ENCODE data around the gene SPDEF.

Gene SPDEF

DNA sequence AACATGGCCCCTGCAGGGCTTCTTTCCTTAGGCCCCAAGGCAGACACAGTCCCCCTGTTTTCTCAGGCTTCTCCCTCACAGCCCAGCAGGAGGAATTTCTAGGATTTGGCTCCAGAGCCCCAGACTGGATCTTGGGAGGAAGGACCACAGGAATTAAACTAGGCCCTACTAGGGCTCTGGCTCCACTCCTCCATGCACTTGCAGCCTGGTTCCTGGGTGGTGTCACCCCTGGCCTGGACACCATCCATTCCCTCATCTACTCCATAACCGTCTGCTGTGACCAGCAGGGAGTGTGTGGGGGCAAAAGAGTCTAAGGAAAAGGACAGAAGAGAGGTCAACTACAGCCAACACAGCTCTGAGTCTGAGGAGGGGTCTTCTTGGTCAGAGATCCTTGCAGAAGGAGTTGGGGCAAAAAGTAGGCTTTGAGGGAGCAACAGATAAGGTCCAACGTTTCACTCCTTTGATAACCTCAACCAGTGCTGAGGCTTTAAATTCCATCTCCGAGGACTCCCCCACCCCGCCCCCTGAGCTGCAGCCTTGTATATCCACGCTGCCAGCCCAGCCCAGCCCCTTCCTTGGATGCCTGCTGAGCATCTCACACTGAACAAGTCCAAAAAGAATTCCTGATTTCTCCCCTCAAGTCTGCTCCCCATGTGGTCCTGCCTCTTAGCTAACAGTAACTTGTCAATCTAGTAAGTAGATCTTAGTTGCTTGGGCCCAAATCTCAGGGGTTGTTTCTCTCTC lies 27.9 kb upstream of the SPDEF start:
- DNase-seq (ENCODE audit: extremely low read depth in 1 of 2, low read depth in 1 of 2), result no peak

DNA sequence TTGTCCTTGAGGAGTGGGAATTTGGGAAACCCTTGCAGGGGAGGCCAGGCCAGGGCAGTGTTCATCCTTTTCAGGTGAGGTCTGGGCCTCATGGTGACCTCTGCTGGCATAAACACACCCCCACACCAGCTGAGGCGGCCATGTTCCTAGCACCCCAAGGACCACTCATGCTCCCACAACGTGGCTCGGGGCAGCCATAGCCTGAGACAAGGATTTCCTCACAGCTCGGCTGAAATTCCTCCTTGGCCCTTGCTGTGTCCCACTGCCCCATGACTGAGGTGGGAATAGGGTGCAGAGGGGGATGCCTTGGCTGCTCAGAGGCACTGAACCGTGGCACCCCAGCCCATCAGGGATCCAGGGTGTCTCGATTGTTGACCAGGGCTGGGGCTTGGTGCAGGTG lies 27.3 kb upstream of the SPDEF start:
- DNase-seq (ENCODE audit: extremely low read depth in 1 of 2, low read depth in 1 of 2), result no peak

DNA sequence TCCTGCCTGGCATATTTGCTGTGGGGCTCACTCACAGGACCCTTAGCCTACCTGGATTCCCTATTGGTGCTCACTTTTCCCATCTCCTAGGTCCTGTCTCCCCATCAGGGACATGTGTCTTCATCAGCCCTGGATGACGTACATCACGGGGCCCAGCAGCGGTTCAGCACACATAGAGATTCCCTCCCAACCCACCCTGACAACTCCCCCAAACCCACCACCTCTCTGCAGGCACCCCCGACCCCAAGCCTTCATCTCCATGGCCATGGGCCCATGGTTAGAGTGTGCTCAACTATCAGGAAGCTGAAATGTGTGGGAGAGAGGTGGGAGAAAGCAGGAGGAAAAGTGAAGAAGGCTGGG lies 25.4 kb upstream of the SPDEF start:
- DNase-seq (ENCODE audit: extremely low read depth in 1 of 2, low read depth in 1 of 2), result no peak

DNA sequence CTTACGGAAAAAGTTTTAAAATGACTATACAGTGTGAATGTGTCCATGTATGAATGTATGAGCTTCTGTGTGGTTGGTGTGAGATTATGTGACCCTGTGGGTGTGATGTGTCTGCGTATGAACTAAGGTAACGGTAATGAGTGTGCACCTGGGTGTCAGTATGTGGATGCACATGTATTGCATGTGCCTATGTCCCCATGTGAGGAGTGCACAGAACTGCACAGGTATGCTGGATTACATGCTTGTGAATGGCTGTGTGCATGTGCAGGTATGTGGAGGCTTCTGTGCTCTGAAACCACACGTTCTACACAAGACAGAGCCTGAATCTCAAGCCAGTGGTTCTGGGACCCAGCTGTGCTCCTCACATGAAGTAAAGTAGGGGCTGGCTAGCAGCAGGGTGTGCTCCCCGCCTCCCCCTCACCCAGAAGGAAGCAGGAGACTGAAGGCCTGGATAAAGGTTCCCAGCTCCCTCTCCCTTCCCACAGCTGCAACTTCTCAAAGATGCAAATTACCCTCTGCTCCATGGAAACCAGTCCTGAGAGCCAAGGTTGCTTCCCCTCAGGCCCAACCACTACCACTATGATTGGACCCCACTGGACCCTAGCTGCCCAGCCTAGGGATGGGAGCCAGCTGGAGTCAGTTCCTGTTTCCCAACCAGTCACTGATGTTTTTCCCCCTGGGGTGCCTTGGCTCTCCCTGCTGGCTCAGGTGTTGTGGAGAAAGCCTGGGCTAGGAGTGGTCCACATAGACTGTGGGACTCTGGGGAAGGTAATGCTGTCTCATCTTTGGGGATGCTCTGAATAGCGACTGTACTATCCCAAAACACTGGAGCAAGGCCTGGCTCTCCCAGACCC lies 24.8 kb upstream of the SPDEF start:
- no peak for DNase-seq (ENCODE audit: extremely low read depth in 1 of 2, low read depth in 1 of 2)

DNA sequence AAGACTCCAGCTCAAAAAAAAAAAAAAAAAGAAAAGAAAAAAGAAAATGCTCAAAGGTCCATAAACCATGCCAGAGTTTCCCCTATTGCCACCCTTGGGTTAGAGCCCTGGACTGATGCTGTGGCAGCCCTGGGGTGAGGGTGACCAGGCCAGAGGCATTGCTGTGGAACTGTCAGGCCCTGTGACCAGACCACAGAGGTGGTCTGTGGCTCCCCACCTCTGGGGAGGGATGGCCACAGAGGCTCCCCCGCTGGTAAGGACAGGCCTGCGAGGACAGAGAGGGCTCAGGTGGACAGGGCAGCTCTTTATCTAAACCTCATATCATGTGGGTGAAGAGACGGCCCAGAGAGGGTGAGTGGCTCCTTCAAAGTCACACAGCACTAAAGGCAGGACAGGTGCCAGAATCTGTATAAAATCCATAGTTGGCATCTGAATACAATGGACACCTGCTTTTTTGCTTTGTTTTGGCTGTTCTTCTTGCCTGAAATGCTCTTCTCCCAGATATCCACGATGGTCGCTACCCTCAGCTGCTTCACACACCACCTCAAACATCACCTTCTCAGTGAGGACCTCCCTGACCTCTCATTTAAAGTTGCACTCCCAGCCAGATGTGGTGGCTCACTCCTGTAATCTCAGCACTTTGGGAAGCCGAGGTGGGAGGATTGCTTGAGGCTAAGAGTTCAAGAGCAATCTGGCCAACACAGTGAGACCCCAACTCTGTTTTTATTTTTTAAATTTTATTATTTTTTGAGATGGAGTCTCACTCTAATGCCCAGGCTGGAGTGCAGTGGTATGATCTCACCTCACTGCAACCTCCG lies 22.5 kb upstream of the SPDEF start:
- DNase-seq (ENCODE audit: extremely low read depth in 1 of 2, low read depth in 1 of 2), result no peak

DNA sequence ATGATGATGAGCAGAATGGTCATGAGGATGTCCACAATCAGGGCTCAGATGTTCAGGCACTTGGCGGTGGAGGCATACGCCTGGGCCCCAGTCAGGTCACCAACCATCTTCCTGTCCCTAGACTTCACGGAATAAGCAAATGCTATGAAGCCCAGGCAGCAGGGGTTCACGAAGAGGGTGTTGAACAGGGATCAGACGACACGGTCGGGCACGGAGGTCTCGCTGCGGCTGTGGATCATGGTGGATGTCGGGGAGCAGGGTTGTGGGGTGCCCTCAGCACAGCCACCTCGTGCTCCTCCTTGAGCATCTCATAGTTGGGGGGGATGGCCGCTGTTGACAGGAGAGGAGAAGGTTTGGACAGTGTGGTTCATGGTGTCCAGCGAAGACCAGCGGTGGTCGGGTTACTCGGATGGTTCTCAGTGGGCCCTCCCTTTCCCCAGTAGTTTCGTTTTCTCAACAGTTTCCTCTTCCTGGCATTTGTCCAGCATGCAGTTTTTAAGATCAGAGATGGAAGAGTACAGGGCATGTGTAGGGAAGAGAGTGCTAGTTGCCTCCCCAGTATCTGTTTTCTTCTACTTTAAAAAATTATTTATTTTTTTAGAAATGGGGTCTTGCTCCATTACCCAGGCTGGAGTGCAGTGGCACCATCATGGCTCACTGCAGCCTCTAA lies 20.3 kb upstream of the SPDEF start:
- DNase-seq (ENCODE audit: extremely low read depth in 1 of 2, low read depth in 1 of 2), result no peak

DNA sequence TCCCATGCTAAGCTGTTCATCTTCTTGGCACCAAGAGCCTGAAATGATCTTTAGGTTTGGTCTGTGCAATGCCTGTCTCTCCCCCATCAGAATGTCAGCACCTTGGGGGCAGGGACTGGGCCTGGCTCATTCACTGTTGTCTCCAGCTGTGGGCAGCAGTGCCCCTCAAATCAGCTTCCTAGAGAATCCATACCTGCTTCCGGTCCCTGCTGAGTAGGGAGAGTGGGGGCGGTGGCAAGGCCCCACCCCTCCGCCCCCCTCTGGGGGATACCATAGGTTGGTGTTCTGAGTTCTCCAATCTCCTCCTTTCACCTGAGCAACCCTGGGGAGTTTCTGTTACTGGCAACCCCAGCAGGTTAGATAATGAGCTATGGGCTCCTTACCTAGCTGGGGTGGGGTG lies 19.2 kb upstream of the SPDEF start:
- no peak for DNase-seq (ENCODE audit: extremely low read depth in 1 of 2, low read depth in 1 of 2)

DNA sequence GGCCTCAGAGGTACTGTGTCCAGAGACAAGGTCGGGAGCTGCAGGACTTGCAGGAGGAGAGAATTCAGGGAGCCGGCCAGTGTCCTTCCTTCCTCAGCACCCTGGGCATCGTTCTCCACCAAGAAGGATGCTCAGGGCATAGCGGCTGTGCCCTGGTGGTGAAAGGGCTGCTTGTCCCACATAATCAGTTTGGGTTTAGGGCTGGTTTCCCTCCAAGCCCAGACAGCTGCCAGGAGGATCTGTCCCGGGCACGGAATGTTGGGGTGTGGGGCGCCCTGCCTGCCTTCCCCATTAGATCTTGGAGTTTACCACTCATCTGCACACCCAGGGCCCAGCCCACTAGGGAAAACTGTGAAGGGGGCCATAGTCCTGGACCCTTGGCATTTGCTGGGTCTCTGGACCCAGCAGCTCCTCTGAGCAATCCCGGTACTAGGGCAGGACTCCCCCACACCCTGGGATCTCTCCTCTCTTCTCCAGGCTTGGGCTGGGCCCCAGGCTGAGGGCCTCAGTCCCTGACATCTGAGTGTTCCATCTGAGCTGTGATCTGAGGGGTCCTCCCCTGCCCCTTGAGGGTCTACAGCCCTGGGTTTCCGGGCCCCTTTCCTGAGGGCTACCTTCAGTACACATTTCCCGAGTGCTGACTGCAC lies 18.6 kb upstream of the SPDEF start:
- no peak for DNase-seq (ENCODE audit: extremely low read depth in 1 of 2, low read depth in 1 of 2)

DNA sequence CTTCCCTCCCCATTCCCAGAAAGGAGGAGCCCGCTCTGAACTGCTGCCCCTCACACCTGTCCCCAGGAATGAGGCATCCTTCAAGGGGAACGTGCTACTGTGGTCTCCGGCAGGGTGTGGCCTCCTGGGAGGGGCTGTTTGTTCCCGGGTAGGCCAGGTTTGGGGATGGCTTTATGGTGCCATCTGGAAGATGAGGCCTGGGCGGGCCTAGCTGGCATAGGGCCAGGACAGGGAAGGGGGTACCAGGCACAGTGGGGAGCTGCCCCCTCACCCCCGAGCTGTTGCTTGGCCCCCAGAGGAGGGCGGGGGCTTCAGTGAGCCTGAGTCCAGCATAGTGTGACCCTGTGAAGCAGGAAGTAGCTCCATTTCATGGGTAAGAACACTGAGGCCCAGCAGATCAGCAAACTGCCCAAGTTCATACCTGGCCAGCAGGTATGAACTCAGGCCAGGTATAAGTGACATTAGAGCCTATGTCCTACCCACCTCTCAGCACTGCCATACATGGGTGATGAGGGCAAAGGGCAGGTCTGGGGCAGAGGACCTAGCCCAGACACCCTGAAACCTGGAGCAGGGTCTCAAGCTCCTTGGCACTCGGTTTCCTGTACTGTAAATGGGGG lies 17.5 kb upstream of the SPDEF start:
- DNase-seq (ENCODE audit: extremely low read depth in 1 of 2, low read depth in 1 of 2), result no peak

DNA sequence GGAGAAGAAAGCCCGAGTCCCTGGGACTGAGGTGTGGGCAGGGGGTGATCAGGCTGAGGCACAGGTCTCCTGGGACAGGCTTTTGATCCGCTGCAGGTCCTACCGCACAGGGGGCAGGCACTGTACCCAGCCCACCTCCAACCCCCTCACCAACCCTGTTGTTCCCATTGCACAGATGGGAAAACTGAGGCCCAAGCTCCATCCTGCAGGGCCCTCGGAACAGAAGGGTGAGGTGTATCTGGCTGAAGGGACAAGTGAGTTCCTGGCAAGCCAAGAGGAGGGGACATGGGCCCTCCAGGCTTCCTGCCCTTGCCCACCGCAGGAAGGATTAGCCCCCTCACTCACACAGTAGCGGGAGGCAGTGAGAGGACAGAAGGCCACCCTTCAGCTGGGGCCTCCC lies 16.5 kb upstream of the SPDEF start:
- no peak for DNase-seq (ENCODE audit: extremely low read depth in 1 of 2, low read depth in 1 of 2)

DNA sequence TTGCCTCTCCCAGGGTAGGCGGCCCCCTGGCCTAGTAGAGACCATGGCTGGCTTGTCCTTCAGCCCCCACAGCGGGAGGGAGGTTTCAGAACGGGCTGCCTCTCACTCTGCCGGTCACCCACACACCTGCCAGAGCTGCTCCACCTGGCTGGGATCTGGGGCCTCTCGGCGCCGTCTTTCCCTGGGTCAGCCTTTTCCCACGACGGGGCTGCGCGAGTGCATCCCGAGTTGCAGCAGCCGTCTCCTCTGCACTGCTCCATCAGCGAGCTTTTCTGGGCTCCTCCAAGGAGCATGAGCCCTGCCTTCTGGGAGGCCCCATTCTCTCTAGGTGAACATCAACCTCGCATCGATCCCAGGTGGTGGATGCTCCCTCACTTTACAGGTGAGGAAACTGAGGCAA lies 15.9 kb upstream of the SPDEF start:
- no peak for DNase-seq (ENCODE audit: extremely low read depth in 1 of 2, low read depth in 1 of 2)

DNA sequence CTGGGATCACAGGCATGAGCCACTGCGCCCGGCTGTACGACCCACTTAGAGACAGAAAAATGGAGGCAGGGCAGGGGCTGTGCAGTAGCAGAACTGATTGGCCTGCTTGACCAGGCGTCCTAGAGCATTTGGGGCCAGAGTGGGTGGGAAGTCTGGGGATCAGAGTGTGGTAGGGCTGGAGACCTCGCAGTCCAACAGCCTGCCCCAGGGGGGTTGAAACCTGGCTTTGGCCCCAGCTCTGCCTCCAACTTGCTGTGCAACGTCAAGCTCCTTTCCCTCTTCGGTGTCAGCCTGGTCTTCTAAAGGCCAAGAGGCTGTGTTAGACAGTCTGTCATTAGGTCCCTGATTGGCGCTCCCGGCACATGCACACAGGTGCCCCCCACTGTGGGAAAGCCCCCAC lies 15.3 kb upstream of the SPDEF start:
- DNase-seq (ENCODE audit: extremely low read depth in 1 of 2, low read depth in 1 of 2), result no peak

DNA sequence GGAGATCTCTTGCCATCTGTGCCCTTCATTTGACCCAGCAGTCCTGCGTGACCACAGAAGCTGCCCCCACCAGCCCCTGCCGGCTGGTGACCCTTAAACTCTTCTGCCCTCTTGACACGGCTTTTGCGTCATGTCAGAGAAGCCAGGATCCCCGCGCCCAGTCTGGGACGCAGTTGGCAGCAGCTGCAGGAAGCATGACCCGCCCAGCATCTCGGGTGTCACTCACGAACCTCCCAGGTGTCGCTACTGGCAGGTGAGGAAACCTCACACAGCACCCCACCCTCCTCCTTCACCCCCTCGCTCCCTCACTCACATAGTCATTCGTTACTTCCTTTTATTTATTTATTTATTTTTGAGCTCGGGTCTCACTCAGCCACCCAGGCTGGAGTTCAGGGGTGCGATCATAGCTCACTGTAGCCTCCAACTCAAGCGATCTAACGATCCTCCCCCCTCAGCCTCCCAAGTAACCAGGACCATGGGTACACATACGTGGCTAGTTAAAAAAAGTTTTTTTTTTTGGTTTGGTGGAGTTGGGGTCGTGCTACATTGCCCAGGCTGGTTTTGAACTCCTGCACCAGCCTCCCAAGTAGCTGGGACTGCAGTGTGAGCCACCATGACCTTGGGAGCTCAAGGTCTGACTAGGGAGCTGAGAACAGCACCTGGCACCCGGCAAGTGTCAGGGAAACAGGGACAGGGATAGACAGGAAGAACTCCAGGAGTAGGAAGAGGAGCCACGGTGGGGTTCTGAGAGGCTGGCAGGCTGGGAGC lies 14.1 kb upstream of the SPDEF start:
- DNase-seq (ENCODE audit: extremely low read depth in 1 of 2, low read depth in 1 of 2), result no peak

DNA sequence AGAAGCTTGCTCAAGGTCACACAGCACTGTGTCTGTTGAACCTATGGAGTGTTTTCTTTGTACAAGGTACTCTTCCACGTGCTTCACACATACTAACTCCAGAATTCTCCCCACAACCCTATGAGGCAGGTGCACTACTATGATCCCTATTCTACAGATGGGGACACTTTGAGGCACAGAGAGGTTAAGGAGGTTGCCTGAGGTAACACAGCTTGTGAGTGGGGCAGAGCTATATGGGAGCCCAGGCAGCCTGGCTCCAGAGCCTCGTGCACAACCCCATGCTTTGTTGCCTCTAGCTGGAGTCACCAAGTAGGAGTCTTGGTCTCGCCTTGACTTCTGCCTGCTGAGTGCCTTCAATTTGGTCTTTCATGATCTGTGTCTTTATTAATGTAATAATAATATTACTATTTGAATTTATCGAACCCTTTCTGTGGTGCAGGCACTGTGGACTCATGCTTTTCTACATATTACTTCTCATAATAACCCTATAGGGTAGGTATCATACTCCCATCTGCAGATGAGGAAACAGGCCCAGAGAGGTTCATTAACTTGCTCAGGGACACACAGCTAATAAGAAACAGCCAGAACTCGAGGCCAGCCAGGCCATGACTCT lies 13.3 kb upstream of the SPDEF start:
- DNase-seq (ENCODE audit: extremely low read depth in 1 of 2, low read depth in 1 of 2), result no peak

DNA sequence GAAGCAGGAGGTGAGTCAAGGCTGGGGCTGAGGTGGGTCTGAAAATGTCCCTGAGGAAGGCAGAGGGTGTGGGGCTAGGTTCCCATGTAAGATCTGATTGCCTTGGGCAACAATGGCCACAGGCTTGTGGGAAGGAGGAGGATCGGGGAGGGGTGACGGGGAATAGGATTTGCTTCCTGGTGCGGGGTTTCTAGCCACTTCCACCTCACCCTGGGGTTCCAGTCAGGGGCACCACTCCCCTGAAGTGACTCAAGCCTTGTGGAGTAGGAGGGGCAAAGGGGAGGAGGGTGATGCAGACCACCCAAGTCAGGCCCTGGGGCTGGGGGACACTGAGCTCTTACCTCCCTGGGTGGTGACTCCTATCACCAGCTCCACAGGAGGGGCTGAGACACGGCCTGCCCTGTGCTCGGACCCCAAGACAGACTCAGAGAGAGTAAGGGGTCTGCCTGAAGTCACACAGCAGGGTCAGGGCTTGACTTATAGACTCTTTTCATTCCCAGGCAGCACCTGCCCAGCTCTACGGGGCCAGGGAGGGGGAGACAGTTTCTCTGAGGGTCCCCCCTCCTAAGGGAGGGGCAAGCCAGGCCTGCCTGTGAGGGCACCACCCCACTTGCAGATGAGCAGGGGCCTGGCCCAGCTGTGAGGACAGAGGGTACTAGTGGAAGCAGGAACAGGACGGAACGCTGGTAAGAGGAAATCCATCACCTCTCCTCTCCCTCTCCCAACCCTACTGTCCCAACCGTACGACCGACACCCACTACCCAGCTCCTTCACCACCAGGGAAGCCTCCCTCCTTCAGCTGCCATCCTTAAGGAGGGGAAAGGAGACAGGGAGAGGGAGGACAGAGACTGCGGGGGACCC lies 12.4 kb upstream of the SPDEF start:
- no peak for DNase-seq (ENCODE audit: extremely low read depth in 1 of 2, low read depth in 1 of 2)

DNA sequence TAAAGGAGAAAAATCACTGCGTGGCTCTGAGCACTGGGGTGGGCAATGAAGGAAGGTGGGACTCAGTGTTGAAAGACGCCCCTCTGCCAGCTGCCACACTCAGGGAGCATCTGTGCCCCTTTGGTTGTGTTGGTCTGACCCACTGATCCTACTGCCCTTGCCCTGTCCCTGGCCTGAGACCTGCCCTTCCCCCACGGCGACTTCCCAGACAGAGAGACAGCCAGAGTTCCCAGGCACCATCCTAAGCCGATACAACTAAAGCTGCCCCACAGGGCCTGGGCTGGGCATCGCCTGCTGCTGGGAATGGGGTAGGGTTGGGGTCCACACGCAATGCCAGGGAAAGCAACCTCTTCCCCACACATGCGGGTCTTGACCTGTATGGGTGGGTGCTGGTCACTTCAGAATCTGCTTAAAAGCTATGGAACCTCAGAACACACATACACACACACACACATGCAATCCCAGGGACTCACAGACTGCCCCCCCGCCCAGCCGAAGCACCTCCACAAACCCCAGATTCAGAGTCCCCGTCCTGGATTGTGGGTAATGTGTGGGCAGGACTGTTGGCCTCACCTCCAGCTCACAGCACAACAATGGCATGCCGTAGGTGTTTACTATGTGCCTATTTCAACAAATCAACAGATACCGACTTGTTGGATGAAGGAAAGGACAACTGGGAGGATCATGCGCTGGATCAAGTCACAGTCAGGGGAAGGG lies 10.9 kb upstream of the SPDEF start:
- DNase-seq (ENCODE audit: extremely low read depth in 1 of 2, low read depth in 1 of 2), result no peak

DNA sequence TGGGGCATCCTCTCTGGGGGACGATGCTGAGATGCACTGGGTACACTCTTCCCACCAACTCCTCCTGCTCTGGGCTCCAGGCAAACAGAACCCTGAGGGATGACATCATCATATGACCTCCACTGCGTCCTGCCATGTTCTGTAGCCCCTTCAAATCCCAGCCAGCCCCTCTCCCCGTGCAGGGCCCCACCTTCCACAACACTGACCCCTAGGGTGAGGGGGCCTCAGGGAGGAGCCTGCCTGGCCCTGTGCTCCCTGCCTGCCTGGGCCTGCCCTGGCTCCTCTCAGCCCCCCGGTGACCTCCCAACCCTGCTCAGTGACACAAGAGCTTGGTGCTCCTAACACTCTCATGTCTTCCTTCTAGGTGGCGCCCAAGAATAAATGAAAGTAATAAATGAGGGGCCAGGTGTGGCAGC lies 9.6 kb upstream of the SPDEF start:
- no peak for DNase-seq (ENCODE audit: extremely low read depth in 1 of 2, low read depth in 1 of 2)

All from activated CD8-positive, alpha-beta memory T cell treated with anti-CD3 and anti-CD28 coated beads for 1 hour (primary cell).